ENCODE measurements around the gene ZNRF2. TPM values are rescaled to one million over a fixed set of nuclear protein-coding genes. Genes with fewer than 3 reads are reported as not detected.

ZNRF2 gene
- polyA plus RNA-seq, 1 of the 3 experiments (the other 2 are of a cell fraction): 4.0 TPM

- ChIA-PET CTCF (interaction anchor here (0.8 kb wide), 1 partner anchor 20 kb away, joined by 3 read pairs; no protein-coding TSS in a partner anchor), POLR2A (interaction anchor here (0.6 kb wide), 1 partner anchor 98 kb away, joined by 3 read pairs; no protein-coding TSS in a partner anchor)
- H3K9me3 ChIP-seq: no peaks in the 10 kb centered on the region; the same call in 1 of the 2 replicates
- H4K20me1 ChIP-seq (ENCODE audit: insufficient read depth): no peaks in the 10 kb centered on the region
- peaks cover 0 to 5% of the 10 kb centered on the region in 2 experiments; a peak in 1 of 4 replicates for H3K4me1 ChIP-seq (ENCODE audit: control insufficient read depth in 1 of 2, insufficient read depth in 2 of 2, low read depth in 1 of 2, low read length in 1 of 2)
- no peaks in the 10 kb centered on the region for H3K79me2 ChIP-seq (ENCODE audit: insufficient read depth)
- TF ChIP-seq ELF1 (IDR thresholded peaks at IDR 0.05): no peak
- no peak for TF ChIP-seq MAX (IDR thresholded peaks at IDR 0.05; ENCODE audit: low read depth)
- TF ChIP-seq TCF12 (IDR thresholded peaks at IDR 0.05): no peak
- no peak for TF ChIP-seq USF1 (IDR thresholded peaks at IDR 0.05; ENCODE audit: borderline replicate concordance, low read depth)
- no peak for TF ChIP-seq FOSL2 (IDR thresholded peaks at IDR 0.05; ENCODE audit: borderline replicate concordance, low read depth)
- TF ChIP-seq RCOR1 (IDR thresholded peaks at IDR 0.05; ENCODE audit: low read length): no peak
- TF ChIP-seq ZBTB33 (IDR thresholded peaks at IDR 0.05; ENCODE audit: borderline replicate concordance, low read depth): no peak
- no peak for TF ChIP-seq POLR2AphosphoS5 (IDR thresholded peaks at IDR 0.05; ENCODE audit: low read depth, low read length)
- no peak for TF ChIP-seq MEF2A (IDR thresholded peaks at IDR 0.05; ENCODE audit: borderline replicate concordance, low read depth)
- TF ChIP-seq REST (IDR thresholded peaks at IDR 0.05; ENCODE audit: low read depth, low read length): no peak
- TF ChIP-seq GABPA (IDR thresholded peaks at IDR 0.05; ENCODE audit: low read depth): no peak
- TF ChIP-seq FOXJ3 (CRISPR knock-in tag; IDR thresholded peaks at IDR 0.05): no peak
- no peak for TF ChIP-seq JUND (IDR thresholded peaks at IDR 0.05)
- TF ChIP-seq TAF1 (IDR thresholded peaks at IDR 0.05; ENCODE audit: borderline replicate concordance, low read depth, low read length): no peak
- TF ChIP-seq CHD2 (IDR thresholded peaks at IDR 0.05; ENCODE audit: low read length, partially characterized antibody): no peak
- TF ChIP-seq MXI1 (IDR thresholded peaks at IDR 0.05; ENCODE audit: low read depth, low read length): no peak
- TF ChIP-seq RFX5 (IDR thresholded peaks at IDR 0.05; ENCODE audit: low read length): no peak
- no peak for TF ChIP-seq SIN3A (IDR thresholded peaks at IDR 0.05; ENCODE audit: borderline replicate concordance, low read depth, low read length)
- WGBS (ENCODE audit: low lambda C conversion rate): 75% methylated on average over 5 of the region's 5 CpGs
- H2AFZ ChIP-seq (ENCODE audit: low read depth): no peak overlapping the region
- no peaks in the 10 kb centered on the region for H3K27me3 ChIP-seq (ENCODE audit: insufficient read depth)
- no peak for DNase-seq
- no peak overlapping the region for H3K27ac ChIP-seq (ENCODE audit: low read depth in 2 of 2, low read length in 1 of 2)
- no peaks in the 10 kb centered on the region for H3K36me3 ChIP-seq (replicated peaks in 1 of 2; ENCODE audit: control insufficient read depth in 1 of 2, insufficient read depth in 2 of 2, low read length in 1 of 2)
- no peak overlapping the region for H3K9ac ChIP-seq
- peaks cover 2% of the 10 kb centered on the region for H3F3A ChIP-seq (replicated peaks; ENCODE audit: insufficient read depth)
- no peaks in the 10 kb centered on the region for H3K9me2 ChIP-seq
- H3K4me3 ChIP-seq (ENCODE audit: low read depth in 2 of 2, low read length in 1 of 2): no peak overlapping the region
- H3K4me2 ChIP-seq: no peak overlapping the region
Measured at GRCh38 chr7:30244340-30244739, 40.1 kb upstream of the ZNRF2 start.
